HEK293 (cell line): ENCODE results near the gene SYNGR4.

ENCODE experiments used
- CTCF ChIP-seq: fragments of 450-650 bp; formaldehyde crosslinking; IDR thresholded peaks from 2 replicates; pipeline ENCODE4 v1.5.1; 2016; ENCODE audit warnings: missing biosample characterization, missing genetic modification characterization
- ELK4 ChIP-seq: IDR thresholded peaks from 2 replicates; pipeline ENCODE4 v1.6.1; 2011; ENCODE audit warnings: mild to moderate bottlenecking, low read depth, low read length, borderline replicate concordance
- PRDM10 ChIP-seq: fragments of 450-650 bp; formaldehyde crosslinking; IDR thresholded peaks from 2 replicates; pipeline ENCODE4 v1.5.1; 2016; ENCODE audit warnings: missing biosample characterization, missing genetic modification characterization
- REST ChIP-seq: fragments of 450-650 bp; formaldehyde crosslinking; IDR thresholded peaks from 2 replicates; pipeline ENCODE4 v1.5.1; 2016; ENCODE audit warnings: missing biosample characterization, missing genetic modification characterization
- ZNF138 ChIP-seq: fragments of 450-650 bp; formaldehyde crosslinking; IDR thresholded peaks from 2 replicates; pipeline ENCODE4 v1.5.1; 2016; ENCODE audit warnings: missing biosample characterization, missing genetic modification characterization, borderline replicate concordance
- ZNF18 ChIP-seq: fragments of 450-650 bp; formaldehyde crosslinking; IDR thresholded peaks from 2 replicates; pipeline ENCODE4 v1.5.1; 2016; ENCODE audit warnings: missing biosample characterization, missing genetic modification characterization
- ZNF292 ChIP-seq: fragments of 450-650 bp; formaldehyde crosslinking; IDR thresholded peaks from 2 replicates; pipeline ENCODE4 v1.5.1; 2016; ENCODE audit warnings: low read depth, missing biosample characterization, missing genetic modification characterization, borderline replicate concordance

- TF ChIP-seq CTCF: no peak
- no peak for TF ChIP-seq ZNF138 (tag by site-specific recombination)
- no peak for TF ChIP-seq REST (tag by site-specific recombination)
- TF ChIP-seq PRDM10 (tag by site-specific recombination): no peak
- TF ChIP-seq ELK4: no peak
- TF ChIP-seq ZNF18 (tag by site-specific recombination): no peak
- TF ChIP-seq ZNF292: no peak
These were observed 41.0 kb downstream of the SYNGR4 start for GRCh38 chr19:48405010-48405659.
